B cell (primary cell): Measurements from ENCODE around the gene HSP90AB1. TPM values are rescaled to one million over a fixed set of nuclear protein-coding genes. Genes with fewer than 3 reads are reported as not detected.

Experiments
- ATAC-seq: fragments of 200-7000 bp; cut with Tn5 transposase; one replicate; pipeline ENCODE4 v1.10.0; 2021; ENCODE audit warnings: low read depth, mild to moderate bottlenecking, moderate number of reproducible peaks, moderate library complexity
- CTCF ChIA-PET: fragments of 350-600 bp; sonication (Branson Sonifier 250); formaldehyde crosslinking; loops from one replicate; lab custom pipeline; 2021; ENCODE audit warnings: antibody characterized with exemption, inconsistent platforms; lab: Charles Lee
- POLR2A ChIA-PET: fragments of 350-600 bp; sonication (Branson Sonifier 250); formaldehyde crosslinking; loops from one replicate; lab custom pipeline; 2021; ENCODE audit warnings: antibody characterized with exemption; lab: Charles Lee
- DNase-seq: peaks from one replicate; pipeline ENCODE4 v3.0.0; 2013
- H2AFZ ChIP-seq: 2 replicates; pipeline ENCODE4 v1.6.1; 2012; ENCODE audit warnings: mild to moderate bottlenecking, low read depth, low read length; ENCODE audit not compliant: insufficient read depth, poor library complexity, severe bottlenecking
- H3K27ac ChIP-seq, 2 donors: 1 replicate in 1 of 2; 2 replicates in 1 of 2; pipeline ENCODE4 v1.5.1; 2012 to 2013; ENCODE audit warnings: low read length in 2 of 2, mild to moderate bottlenecking in 2 of 2, moderate library complexity in 1 of 2
- H3K27me3 ChIP-seq, 4 experiments: fragments of 200-600 bp in 1 of 4; sonication (generic) in 1 of 4; replicated peaks in 1 of 4; 1 replicate in 2 of 4; 2 replicates in 2 of 4; pipeline versions ENCODE4 v1.6.1 to v1.7.0; 2013 to 2016; ENCODE audit warnings: low read length in 3 of 4, mild to moderate bottlenecking in 2 of 4, mixed read lengths in 1 of 4, moderate library complexity in 1 of 4; ENCODE audit not compliant: insufficient read depth in 4 of 4, control insufficient read depth in 3 of 4; ENCODE audit errors: control extremely low read depth in 1 of 4
- H3K36me3 ChIP-seq, 2 experiments: replicated peaks in 1 of 2; 1 replicate in 1 of 2; 2 replicates in 1 of 2; pipeline versions ENCODE4 v1.6.1 to v1.7.1; 2013; ENCODE audit warnings: low read length in 1 of 2; ENCODE audit not compliant: insufficient read depth in 2 of 2, control insufficient read depth in 1 of 2; ENCODE audit errors: control extremely low read depth in 1 of 2, extremely low read depth in 1 of 2
- H3K4me1 ChIP-seq, 2 donors: fragments of 200-600 bp in 1 of 2; sonication (generic) in 1 of 2; 1 replicate in 1 of 2; 2 replicates in 1 of 2; pipeline versions ENCODE4 v1.5.1 to v1.6.1; 2013 to 2017; ENCODE audit warnings: low read length in 2 of 2; ENCODE audit not compliant: control insufficient read depth in 2 of 2, insufficient read depth in 2 of 2
- H3K4me2 ChIP-seq: replicated peaks from 2 replicates; pipeline ENCODE3; 2012; ENCODE audit warnings: mild to moderate bottlenecking, low read depth, low read length; ENCODE audit not compliant: poor library complexity, severe bottlenecking
- H3K4me3 ChIP-seq, 5 experiments: fragments of 200-600 bp in 1 of 5; sonication (generic) in 1 of 5; 1 replicate in 3 of 5; 2 replicates in 2 of 5; pipeline versions ENCODE4 v1.5.1 to v1.7.0; 2011 to 2016; ENCODE audit warnings: low read length in 4 of 5, mild to moderate bottlenecking in 4 of 5, low read depth in 2 of 5, control low read depth in 1 of 5, moderate library complexity in 1 of 5; ENCODE audit not compliant: insufficient read depth in 1 of 5; ENCODE audit errors: control extremely low read depth in 1 of 5, extremely low read depth in 1 of 5
- H3K79me2 ChIP-seq: fragments of 200-600 bp; sonication (generic); one replicate; pipeline ENCODE4 v1.6.0; 2016; ENCODE audit warnings: low read length; ENCODE audit not compliant: control insufficient read depth, insufficient read depth
- H3K9ac ChIP-seq: fragments of 200-600 bp; sonication (generic); 2 replicates; pipeline ENCODE4 v1.6.1; 2017; ENCODE audit warnings: mild to moderate bottlenecking, low read length, moderate library complexity
- H3K9me3 ChIP-seq, 3 donors: one replicate each; pipeline versions ENCODE4 v1.6.1 to v1.7.1; 2013; ENCODE audit warnings: low read length in 2 of 3; ENCODE audit not compliant: control insufficient read depth in 2 of 3, insufficient read depth in 1 of 3; ENCODE audit errors: control extremely low read depth in 1 of 3
- H4K20me1 ChIP-seq: 2 replicates; pipeline ENCODE4 v1.6.0; 2012; ENCODE audit warnings: mild to moderate bottlenecking, low read length; ENCODE audit not compliant: insufficient read depth, control insufficient read depth, poor library complexity, severe bottlenecking
- H3K27ac Mint-ChIP-seq: one replicate; pipeline ENCODE4 v1.8.0; 2021; ENCODE audit warnings: mixed read lengths
- H3K27me3 Mint-ChIP-seq: one replicate; pipeline ENCODE4 v1.8.0; 2021; ENCODE audit warnings: mixed read lengths
- H3K4me1 Mint-ChIP-seq: one replicate; pipeline ENCODE4 v1.8.0; 2021; ENCODE audit warnings: mixed read lengths
- H3K4me3 Mint-ChIP-seq: one replicate; pipeline ENCODE4 v1.8.0; 2021; ENCODE audit warnings: mixed read lengths
- H3K9me3 Mint-ChIP-seq: one replicate; pipeline ENCODE4 v1.8.0; 2022; ENCODE audit warnings: mixed read lengths; ENCODE audit not compliant: insufficient read depth
- CTCF ChIP-seq: fragments of 200-600 bp; IDR thresholded peaks from one replicate; pipeline ENCODE4 v1.8.0; 2022; ENCODE audit warnings: antibody characterized with exemption, mild to moderate bottlenecking
- EZH2 ChIP-seq: IDR thresholded peaks from 2 replicates; pipeline ENCODE4 v1.6.1; 2012; ENCODE audit warnings: borderline replicate concordance, low read depth, mild to moderate bottlenecking, moderate library complexity, low read length; ENCODE audit not compliant: insufficient read depth, poor library complexity, severe bottlenecking
- WGBS: methylation state at CpG from one replicate; pipeline ENCODE4 v1.1.5; 2013; ENCODE audit warnings: missing lambda C conversion rate; ENCODE audit not compliant: insufficient coverage; 5-methylcytosine and 5-hydroxymethylcytosine counted together
- intact Hi-C: fragments of 100-400 bp; cut with micrococcal nuclease; formaldehyde crosslinking; loops from one replicate; pipeline ENCODE4 v1.10.0; 2022
- polyA plus RNA-seq: library from polyadenylated mRNA; depleted of rRNA; stranded (reverse); fragments of >200 nt; gene quantifications from 2 replicates; pipeline ENCODE4 v1.2.3, GENCODE V29; 2012
- total RNA-seq, 2 donors: library from RNA; stranded (reverse); fragments of 120-200 nt in 1 of 2; gene quantifications; 1 replicate in 1 of 2; 2 replicates in 1 of 2; pipeline versions ENCODE4 v1.2.3 to v1.2.4, GENCODE V29; 2013 to 2022

Gene HSP90AB1
- total and polyA plus RNA-seq, 2 donors (not counting 1 experiment from before 2014, with no cell fraction given), result 395 to 645 TPM

GRCh38 chr6:44251576-44252524 is 4.9 kb downstream of the HSP90AB1 start:
- Histone ChIP-seq H2AFZ (no peak overlapping the region), H3K79me2 (peaks cover 40% of the 10 kb centered on the region), H3K27me3 (no peaks in the 10 kb centered on the region), H3K4me3 (no peak overlapping the region), H3K36me3 (peaks cover 9 to 77% of the 10 kb centered on the region in 2 experiments), H3K4me1 (peaks cover 21 to 55% of the 10 kb centered on the region in 2 donors), H3K4me2 (no peak overlapping the region), H3K27ac (no peak overlapping the region), H3K9me3 (no peaks in the 10 kb centered on the region), H3K9ac (no peak overlapping the region), H4K20me1 (peaks cover 87% of the 10 kb centered on the region)
- POLR2A ChIA-PET, result interaction anchor here (0.7 to 2.2 kb wide), 4 partner anchors 10 to 537 kb away, joined by 3 to 10 read pairs (median 4); no protein-coding TSS in a partner anchor
- intact Hi-C loops, result no loop called here
- H3K27ac Mint-ChIP-seq, result peak overlapping the region; percentile 12
- TF ChIP-seq EZH2 (no peak), CTCF (no peak)
- no peak for ATAC-seq
- no peak for DNase-seq
- 92% methylated on average over 10 of the region's 14 CpGs for WGBS
- CTCF ChIA-PET, result interaction anchor here (0.6 to 2.0 kb wide), 10 partner anchors 10 to 1161 kb away, joined by 3 to 11 read pairs (median 3); partner anchors contain the start of gene AARS2
- H3K9me3 Mint-ChIP-seq, result no peaks in the 10 kb centered on the region
- no peaks in the 10 kb centered on the region for H3K27me3 Mint-ChIP-seq
- H3K4me1 Mint-ChIP-seq, result peaks cover 76% of the 10 kb centered on the region
- no peak overlapping the region for H3K4me3 Mint-ChIP-seq
